HEK293 (cell line): ENCODE data around the gene TCAP.

Experiments used
- CTCF ChIP-seq: fragments of 450-650 bp; formaldehyde crosslinking; IDR thresholded peaks from 2 replicates; pipeline ENCODE4 v1.5.1; 2016; ENCODE audit warnings: missing biosample characterization, missing genetic modification characterization
- GLIS1 ChIP-seq: fragments of 450-650 bp; formaldehyde crosslinking; IDR thresholded peaks from 2 replicates; pipeline ENCODE4 v1.5.1; 2016; ENCODE audit warnings: missing biosample characterization, missing genetic modification characterization
- MEIS1 ChIP-seq: sonication (generic); formaldehyde crosslinking; IDR thresholded peaks from 2 replicates; pipeline ENCODE4 v1.8.1; 2022; ENCODE audit warnings: missing genetic modification reagents, mild to moderate bottlenecking, borderline replicate concordance
- PRDM10 ChIP-seq: fragments of 450-650 bp; formaldehyde crosslinking; IDR thresholded peaks from 2 replicates; pipeline ENCODE4 v1.5.1; 2016; ENCODE audit warnings: missing biosample characterization, missing genetic modification characterization
- PRDM2 ChIP-seq: fragments of 450-650 bp; formaldehyde crosslinking; IDR thresholded peaks from 2 replicates; pipeline ENCODE4 v1.5.1; 2016; ENCODE audit warnings: missing biosample characterization, missing genetic modification characterization, borderline replicate concordance
- REST ChIP-seq: fragments of 450-650 bp; formaldehyde crosslinking; IDR thresholded peaks from 2 replicates; pipeline ENCODE4 v1.5.1; 2016; ENCODE audit warnings: missing biosample characterization, missing genetic modification characterization
- SCRT2 ChIP-seq: fragments of 450-650 bp; formaldehyde crosslinking; IDR thresholded peaks from 2 replicates; pipeline ENCODE4 v1.5.1; 2016; ENCODE audit warnings: missing biosample characterization, missing genetic modification characterization
- TCF7L2 ChIP-seq: IDR thresholded peaks from 2 replicates; pipeline ENCODE4 v1.6.1; 2011; ENCODE audit warnings: low read depth, mild to moderate bottlenecking, inconsistent platforms, low read length, moderate library complexity, borderline replicate concordance
- YY2 ChIP-seq: fragments of 450-650 bp; formaldehyde crosslinking; IDR thresholded peaks from 2 replicates; pipeline ENCODE4 v1.5.1; 2016; ENCODE audit warnings: missing biosample characterization, missing genetic modification characterization
- ZNF132 ChIP-seq: fragments of 450-650 bp; formaldehyde crosslinking; IDR thresholded peaks from 2 replicates; pipeline ENCODE4 v1.5.1; 2017; ENCODE audit warnings: missing biosample characterization, missing genetic modification characterization, borderline replicate concordance
- ZNF140 ChIP-seq: fragments of 450-650 bp; formaldehyde crosslinking; IDR thresholded peaks from 2 replicates; pipeline ENCODE4 v1.5.1; 2016; ENCODE audit warnings: missing biosample characterization, missing genetic modification characterization
- ZNF175 ChIP-seq: fragments of 450-650 bp; formaldehyde crosslinking; IDR thresholded peaks from 2 replicates; pipeline ENCODE4 v1.5.1; 2016; ENCODE audit warnings: missing biosample characterization, missing genetic modification characterization
- ZNF292 ChIP-seq: fragments of 450-650 bp; formaldehyde crosslinking; IDR thresholded peaks from 2 replicates; pipeline ENCODE4 v1.5.1; 2016; ENCODE audit warnings: low read depth, missing biosample characterization, missing genetic modification characterization, borderline replicate concordance
- ZNF394 ChIP-seq: fragments of 450-650 bp; formaldehyde crosslinking; IDR thresholded peaks from 2 replicates; pipeline ENCODE4 v1.5.1; 2016; ENCODE audit warnings: missing biosample characterization, missing genetic modification characterization, mild to moderate bottlenecking, moderate library complexity, borderline replicate concordance
- ZNF510 ChIP-seq: fragments of 450-650 bp; formaldehyde crosslinking; IDR thresholded peaks from 2 replicates; pipeline ENCODE4 v1.5.1; 2018; ENCODE audit warnings: mild to moderate bottlenecking, missing genetic modification characterization, missing biosample characterization; ENCODE audit not compliant: insufficient replicate concordance
- ZNF549 ChIP-seq: fragments of 450-650 bp; IDR thresholded peaks from 2 replicates; pipeline ENCODE4 v1.5.1; 2018; ENCODE audit warnings: missing biosample characterization, missing genetic modification characterization, mild to moderate bottlenecking, inconsistent platforms, moderate library complexity
- ZNF558 ChIP-seq: fragments of 450-650 bp; formaldehyde crosslinking; IDR thresholded peaks from 2 replicates; pipeline ENCODE4 v1.5.1; 2016; ENCODE audit warnings: missing biosample characterization, missing genetic modification characterization
- ZNF747 ChIP-seq: fragments of 450-650 bp; formaldehyde crosslinking; IDR thresholded peaks from 2 replicates; pipeline ENCODE4 v1.5.1; 2016; ENCODE audit warnings: missing biosample characterization, missing genetic modification characterization
- ZNF76 ChIP-seq: fragments of 450-650 bp; formaldehyde crosslinking; IDR thresholded peaks from 2 replicates; pipeline ENCODE4; 2016; ENCODE audit warnings: low read depth, missing biosample characterization, missing genetic modification characterization, borderline replicate concordance
- ZNF837 ChIP-seq: fragments of 450-650 bp; formaldehyde crosslinking; IDR thresholded peaks from 2 replicates; pipeline ENCODE4 v1.5.1; 2016; ENCODE audit warnings: missing biosample characterization, missing genetic modification characterization
- ZSCAN23 ChIP-seq: fragments of 450-650 bp; formaldehyde crosslinking; IDR thresholded peaks from 2 replicates; pipeline ENCODE4 v1.5.1; 2016; ENCODE audit warnings: missing biosample characterization, missing genetic modification characterization
- TF ChIP-seq, protein P1 (sequence below): fragments of 450-650 bp; formaldehyde crosslinking; IDR thresholded peaks from 2 replicates; pipeline ENCODE4 v1.5.1; 2016; ENCODE audit warnings: missing biosample characterization, missing genetic modification characterization, low read depth

TCAP gene

GRCh38 chr17:39636927-39637736 is 28.0 kb upstream of the TCAP start, which contains the start of gene STARD3 (continued):
- no peak for TF ChIP-seq ZNF394
- no peak for TF ChIP-seq GLIS1 (tag by site-specific recombination)
- TF ChIP-seq ZNF76, result peak; percentile 77
- no peak for TF ChIP-seq MEIS1 (CRISPR knock-in tag)
- TF ChIP-seq ZNF837 (tag by site-specific recombination), result no peak
- TF ChIP-seq ZNF549, result no peak
- no peak for TF ChIP-seq ZSCAN23 (tag by site-specific recombination)
- TF ChIP-seq REST (tag by site-specific recombination), result no peak; the same call in 1 of the 2 replicates
- TF ChIP-seq ZNF510 (tag by site-specific recombination), result no peak
- no peak; the same call in 1 of the 2 replicates for TF ChIP-seq SCRT2 (tag by site-specific recombination)
- TF ChIP-seq ZNF132, result no peak
- TF ChIP-seq TCF7L2, result no peak
- TF ChIP-seq ZNF140 (tag by site-specific recombination), result no peak; the same call in 1 of the 2 replicates
- peak; percentile 92 for TF ChIP-seq PRDM10 (tag by site-specific recombination)
- peak; percentile 70; the same call in 1 of the 2 replicates for TF ChIP-seq YY2 (tag by site-specific recombination)
- TF ChIP-seq ZNF175 (tag by site-specific recombination), result no peak
- no peak for TF ChIP-seq ZNF747 (tag by site-specific recombination)
- no peak for TF ChIP-seq ZNF558 (tag by site-specific recombination)
- TF ChIP-seq PRDM2, result no peak
- TF ChIP-seq, protein P1, sequence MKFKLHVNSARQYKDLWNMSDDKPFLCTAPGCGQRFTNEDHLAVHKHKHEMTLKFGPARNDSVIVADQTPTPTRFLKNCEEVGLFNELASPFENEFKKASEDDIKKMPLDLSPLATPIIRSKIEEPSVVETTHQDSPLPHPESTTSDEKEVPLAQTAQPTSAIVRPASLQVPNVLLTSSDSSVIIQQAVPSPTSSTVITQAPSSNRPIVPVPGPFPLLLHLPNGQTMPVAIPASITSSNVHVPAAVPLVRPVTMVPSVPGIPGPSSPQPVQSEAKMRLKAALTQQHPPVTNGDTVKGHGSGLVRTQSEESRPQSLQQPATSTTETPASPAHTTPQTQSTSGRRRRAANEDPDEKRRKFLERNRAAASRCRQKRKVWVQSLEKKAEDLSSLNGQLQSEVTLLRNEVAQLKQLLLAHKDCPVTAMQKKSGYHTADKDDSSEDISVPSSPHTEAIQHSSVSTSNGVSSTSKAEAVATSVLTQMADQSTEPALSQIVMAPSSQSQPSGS (tag by site-specific recombination), result no peak
- TF ChIP-seq ZNF292, result no peak
- peak; percentile 90 for TF ChIP-seq CTCF (tag by site-specific recombination)
